GM18505 (cell line): ENCODE data around the gene LRRC32.

Source experiments
- ATAC-seq: cut with Tn5 transposase; IDR thresholded peaks from one replicate; pipeline ENCODE4 v1.9.1; 2021; ENCODE audit not compliant: unreplicated experiment
- POLR2A ChIP-seq: IDR thresholded peaks from 4 replicates; pipeline ENCODE4 v1.6.1; 2011; ENCODE audit warnings: borderline replicate concordance; ENCODE audit not compliant: insufficient read depth, insufficient read length; ENCODE audit errors: extremely low read depth

LRRC32 gene

GRCh38 chr11:76668362-76669155 lies 2.0 kb downstream of the LRRC32 start:
- no peak for ATAC-seq
- no peak for TF ChIP-seq POLR2A

GRCh38 chr11:76667856-76668255 lies 2.7 kb downstream of the LRRC32 start:
- ATAC-seq = no peak

GRCh38 chr11:76667271-76667818 lies 3.2 kb downstream of the LRRC32 start:
- no peak for ATAC-seq
- no peak for TF ChIP-seq POLR2A

More at GRCh38 chr11:76667856-76668255, 2.7 kb downstream of the LRRC32 start:
- no peak for TF ChIP-seq POLR2A

DNA sequence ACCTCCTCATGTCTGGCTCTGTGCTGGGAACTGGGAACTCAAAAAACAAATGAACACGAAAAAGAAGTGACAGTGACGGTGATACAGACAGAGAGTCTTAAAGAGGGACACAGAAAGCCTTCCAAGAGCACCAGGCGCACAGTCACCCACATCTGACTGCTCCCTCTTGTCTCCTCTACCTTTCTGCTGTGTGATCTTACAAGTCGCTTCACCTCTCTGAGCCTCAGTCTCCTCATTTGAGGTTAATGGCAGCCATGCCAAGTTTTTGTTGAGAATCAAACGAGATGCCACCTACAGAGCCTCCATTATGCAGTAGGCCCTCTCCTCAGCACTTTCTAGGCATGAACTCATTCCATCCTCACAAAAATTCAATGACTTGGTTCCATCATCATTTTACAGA lies 3.7 kb downstream of the LRRC32 start:
- no peak for ATAC-seq
- no peak for TF ChIP-seq POLR2A

DNA sequence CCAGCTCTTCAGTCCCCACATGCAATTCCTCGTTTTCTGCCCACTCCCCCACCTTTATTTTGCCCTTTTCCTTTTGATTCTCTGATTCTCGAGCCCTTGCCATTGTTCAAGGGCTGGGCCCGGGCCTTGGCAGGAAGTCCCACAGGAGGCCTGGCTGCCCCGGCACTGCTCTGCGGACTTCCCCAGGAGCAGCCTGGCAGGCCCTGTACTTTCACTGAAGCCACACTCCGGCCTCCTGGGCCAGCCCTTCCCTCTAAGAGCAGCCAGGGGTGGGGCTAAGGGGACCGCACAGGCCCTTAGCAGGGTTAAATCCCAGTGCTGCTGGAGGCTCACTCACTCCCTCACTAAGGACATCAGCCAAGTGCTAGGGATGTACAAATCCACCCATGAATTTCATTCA lies 4.1 kb downstream of the LRRC32 start:
- no peak for TF ChIP-seq POLR2A
- ATAC-seq = no peak

DNA sequence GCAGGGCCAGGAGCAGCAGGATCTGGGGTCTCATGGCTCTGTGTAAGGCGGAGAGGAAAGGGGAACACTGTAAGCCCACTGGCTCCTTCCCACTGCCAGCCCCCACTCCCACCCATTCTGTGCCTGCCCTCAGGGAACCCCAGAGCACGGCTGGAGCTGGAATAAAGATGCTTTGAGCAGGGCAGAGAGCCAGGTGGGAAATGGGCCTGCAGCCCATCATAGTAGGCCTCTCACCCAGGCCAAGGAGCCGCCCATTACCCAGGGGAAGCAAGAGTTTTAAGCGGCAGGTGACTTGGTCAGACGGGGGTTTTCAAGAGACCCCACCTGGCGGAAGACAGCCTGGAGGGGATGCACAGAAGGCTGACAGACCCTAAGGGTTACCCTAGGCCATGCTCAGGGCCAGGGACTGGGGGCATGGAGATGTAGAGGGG lies 4.6 kb downstream of the LRRC32 start:
- TF ChIP-seq POLR2A = no peak
- no peak for ATAC-seq

DNA sequence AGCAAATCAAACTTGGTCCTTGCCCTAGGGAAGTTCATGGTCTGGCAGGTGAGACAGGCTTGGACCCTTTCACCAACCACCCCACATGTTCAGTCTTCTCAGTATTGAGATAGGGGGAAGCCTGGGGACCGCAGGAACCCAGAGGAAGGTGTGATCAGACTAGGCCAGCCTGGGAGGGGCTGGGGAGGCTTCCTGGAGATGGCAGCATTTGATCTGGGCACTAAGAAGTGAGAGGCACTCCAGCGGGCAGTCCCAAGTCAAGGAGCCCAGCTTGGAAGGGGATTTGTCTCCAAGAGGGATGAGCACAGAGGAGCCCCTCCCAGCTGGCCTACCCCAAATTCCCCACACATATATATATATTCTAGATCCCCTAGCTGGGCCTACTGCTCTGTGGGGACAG lies 5.4 kb downstream of the LRRC32 start:
- TF ChIP-seq POLR2A = no peak
- no peak for ATAC-seq

DNA sequence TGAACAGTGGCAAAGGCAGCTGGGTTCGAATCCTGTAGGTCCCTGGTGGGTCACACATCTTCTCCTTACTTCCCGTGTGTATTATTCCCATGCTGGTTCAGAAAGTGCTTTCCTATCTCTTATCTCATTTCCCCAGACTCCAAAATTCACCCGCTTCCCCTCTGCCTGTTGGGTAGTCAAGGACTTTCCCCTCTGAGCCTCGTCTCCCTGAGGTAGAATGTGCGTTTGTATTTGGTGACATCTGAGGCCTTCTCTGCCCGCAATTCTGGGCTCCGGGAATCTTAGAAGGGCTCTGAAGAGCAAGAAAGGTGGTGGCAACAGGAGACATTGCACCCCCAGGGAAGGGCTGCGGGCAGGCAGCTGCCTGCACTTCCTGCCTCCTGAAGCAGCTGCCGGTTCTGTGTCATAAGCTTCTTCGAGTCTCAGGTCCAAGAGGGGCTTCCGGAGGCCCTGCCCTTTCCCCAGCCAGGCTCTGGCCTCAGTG lies 5.9 kb downstream of the LRRC32 start:
- no peak for ATAC-seq
- TF ChIP-seq POLR2A = no peak

DNA sequence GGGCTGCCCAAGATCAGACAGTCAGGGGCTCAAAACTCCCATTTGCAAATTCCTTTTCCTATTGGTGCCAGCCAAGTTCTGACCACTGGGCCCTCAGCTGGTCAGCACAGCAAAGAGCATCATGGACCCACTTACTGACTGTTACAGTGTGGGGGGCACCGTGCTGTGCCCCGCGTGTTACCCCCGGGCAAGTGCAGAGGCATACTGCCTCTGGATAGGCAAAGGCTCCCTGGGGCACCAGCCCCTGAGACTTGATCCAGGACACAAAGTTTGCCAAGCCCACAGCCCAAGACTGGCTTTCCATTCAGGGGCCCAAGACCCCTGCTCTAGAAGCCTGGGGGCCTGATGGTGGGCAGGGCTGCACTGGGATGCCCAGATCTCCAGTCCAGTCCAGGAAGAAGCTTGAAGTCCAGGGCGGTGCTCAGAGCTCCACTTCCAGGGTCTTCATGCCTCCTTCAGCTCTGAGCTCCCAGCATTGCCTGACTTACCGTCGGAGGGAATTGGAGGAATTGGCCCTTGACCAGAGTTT lies 6.6 kb downstream of the LRRC32 start:
- no peak for ATAC-seq
- no peak for TF ChIP-seq POLR2A

DNA sequence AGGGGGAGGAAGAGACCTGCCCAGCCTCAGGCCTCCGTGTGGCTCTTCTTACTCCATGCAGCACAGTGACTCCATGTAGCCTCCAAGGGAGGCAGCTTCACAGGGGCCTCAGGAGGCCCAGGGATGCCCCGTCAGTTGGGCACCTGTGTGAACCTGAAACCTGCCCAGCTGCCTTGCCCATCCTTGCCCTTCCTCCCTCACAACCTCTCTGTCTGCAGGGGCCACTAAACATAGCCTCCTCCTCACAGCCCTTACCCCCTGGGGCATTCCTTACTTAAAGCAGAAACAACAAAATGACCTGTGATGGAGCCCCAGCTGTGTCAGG lies 7.1 kb downstream of the LRRC32 start:
- no peak for ATAC-seq
- TF ChIP-seq POLR2A = no peak

DNA sequence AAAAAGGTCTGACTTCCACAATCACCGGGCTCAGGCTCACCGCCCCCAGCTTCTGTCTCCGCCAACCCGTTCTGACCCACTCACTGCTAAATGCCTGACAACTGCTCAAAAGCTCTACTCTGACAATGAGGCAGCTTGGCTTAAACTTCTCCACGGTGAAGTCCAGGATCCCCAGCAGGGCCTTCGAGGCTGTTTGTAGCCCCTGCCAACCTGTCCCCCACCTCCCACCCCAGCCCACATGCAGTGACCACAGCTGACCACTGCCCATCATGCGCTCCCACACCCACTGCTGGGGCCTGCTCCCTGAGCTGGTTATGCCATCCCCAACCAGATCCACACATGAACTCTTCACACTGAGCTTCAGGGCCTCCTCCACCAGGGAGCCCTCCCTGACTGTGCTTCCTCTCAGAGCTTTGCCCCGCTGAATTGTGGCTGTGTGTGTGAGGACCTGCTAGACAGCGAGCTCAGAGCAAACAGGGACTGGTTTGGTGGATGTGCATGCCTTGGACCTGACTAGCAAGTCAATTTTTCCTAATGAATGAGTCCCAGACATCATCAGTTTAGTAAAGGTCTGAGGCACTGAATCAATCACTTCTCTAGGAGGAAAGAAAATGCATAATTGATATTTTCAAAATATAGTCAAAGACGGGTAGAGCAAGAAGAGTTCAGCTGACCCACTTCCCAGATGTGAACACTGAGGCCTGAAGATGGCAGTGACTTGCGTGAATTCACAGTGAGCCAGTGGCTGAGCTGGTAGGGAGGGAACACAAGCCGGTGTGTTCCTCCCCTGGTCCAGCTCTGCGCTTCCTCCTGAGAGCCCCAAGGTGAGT lies 7.7 kb downstream of the LRRC32 start:
- TF ChIP-seq POLR2A = no peak
- no peak for ATAC-seq

DNA sequence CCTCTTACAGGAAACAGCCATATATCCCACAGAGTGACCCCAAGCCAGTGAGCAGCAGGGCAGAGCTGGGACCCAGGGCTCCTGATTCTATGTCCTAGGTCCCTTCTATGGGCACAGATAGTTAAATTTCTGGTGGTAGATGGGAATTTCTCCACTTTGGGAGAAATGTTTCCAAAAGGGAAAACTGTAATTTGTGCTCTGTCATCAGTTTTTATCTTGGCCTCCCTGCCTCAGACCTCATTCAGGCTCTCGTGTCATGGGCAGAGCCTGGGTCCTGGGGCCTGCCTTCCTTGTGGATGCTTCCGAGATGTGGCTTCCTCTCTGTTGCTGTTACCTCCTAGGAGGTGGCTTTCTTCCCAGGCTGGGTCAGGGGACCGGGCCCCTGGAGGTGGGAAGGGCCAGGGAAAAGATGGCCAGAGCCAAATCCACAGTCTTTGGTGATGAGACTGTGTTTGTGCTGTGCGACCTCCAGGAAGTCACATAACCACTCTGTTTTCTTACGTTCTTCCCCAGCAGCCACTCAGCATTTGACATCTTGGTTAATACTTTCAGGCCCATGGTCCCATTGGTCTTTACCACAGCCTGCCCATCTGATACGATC lies 8.6 kb downstream of the LRRC32 start:
- no peak for TF ChIP-seq POLR2A
- ATAC-seq = no peak

DNA sequence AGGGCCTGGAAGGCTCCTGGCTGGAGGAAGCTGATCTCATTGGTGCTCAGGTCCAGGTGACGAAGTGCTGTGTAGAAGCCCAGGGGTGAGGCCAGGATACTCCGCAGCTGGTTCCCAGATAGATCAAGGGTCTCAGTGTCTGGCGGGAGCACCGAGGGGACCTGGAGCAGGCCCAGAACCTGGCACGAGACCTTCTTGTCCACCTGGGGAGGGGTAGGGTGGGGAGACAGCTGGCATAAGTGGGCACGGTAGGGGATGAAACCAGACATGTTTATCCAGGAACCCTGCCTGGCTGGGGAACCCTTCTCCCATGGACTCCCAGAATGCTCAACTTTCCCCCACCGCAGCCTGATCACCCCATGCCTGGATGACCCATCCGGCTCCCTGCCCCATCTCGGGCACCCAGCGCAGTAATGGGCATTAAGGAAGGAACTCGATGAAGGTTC lies 9.2 kb downstream of the LRRC32 start:
- ATAC-seq = no peak
- no peak for TF ChIP-seq POLR2A
